ENCODE measurements around the gene ZNF264. TPM values are rescaled to one million over a fixed set of nuclear protein-coding genes. Genes with fewer than 3 reads are reported as not detected.
A peak's percentile ranks its signal among the peaks of the same experiment; 100 is the strongest.

Gene ZNF264
- total RNA-seq (10 to 100 TPM in 4 of 5 donors, 1 to 10 TPM in 1; 8.2 to 53.0 (median 41.0) TPM), polyA plus RNA-seq (10 to 100 TPM in 1 of 3 donors, 1 to 10 TPM in 2; 3.2 to 26.0 (median 4.6) TPM)
- long read RNA-seq, donor 1, full-length matches to known transcripts: 3 of 3 reads
- long read RNA-seq, donor 1, partial matches to known transcripts: 0 of 3 reads
- long read RNA-seq, donor 1, other reads (novel, unspliced or antisense): 0 of 3 reads
- long read RNA-seq, donor 2, full-length matches to known transcripts: 4 of 4 reads
- long read RNA-seq, donor 2, partial matches to known transcripts: 0 of 4 reads
- long read RNA-seq, donor 2, other reads (novel, unspliced or antisense): 0 of 4 reads
- long read RNA-seq, donor 3, partial matches to known transcripts: 0 of 1 reads
- long read RNA-seq, donor 3, other reads (novel, unspliced or antisense): 0 of 1 reads
- long read RNA-seq, donor 4: 0 reads
- long read RNA-seq, donor 5, full-length matches to known transcripts: 1 of 1 reads
- long read RNA-seq, donor 5, partial matches to known transcripts: 0 of 1 reads
- long read RNA-seq, donor 5, other reads (novel, unspliced or antisense): 0 of 1 reads
- long read RNA-seq, donor 6, full-length matches to known transcripts: 5 of 5 reads
- long read RNA-seq, donor 6, partial matches to known transcripts: 0 of 5 reads
- long read RNA-seq, donor 6, other reads (novel, unspliced or antisense): 0 of 5 reads
- long read RNA-seq, donor 7, full-length matches to known transcripts: 4 of 4 reads
- long read RNA-seq, donor 7, partial matches to known transcripts: 0 of 4 reads
- long read RNA-seq, donor 7, other reads (novel, unspliced or antisense): 0 of 4 reads
- long read RNA-seq, donor 8, full-length matches to known transcripts: 3 of 3 reads
- long read RNA-seq, donor 8, partial matches to known transcripts: 0 of 3 reads
- long read RNA-seq, donor 8, other reads (novel, unspliced or antisense): 0 of 3 reads
- long read RNA-seq, donor 9: 0 reads
- long read RNA-seq, donor 10: 0 reads

GRCh38 chr19:57191141-57192076 is at the start of gene ZNF264:
Gene ZNF264 (plus strand): TSS chr19:57191500. CDS start chr19:57191914, 414 bp downstream.
- peaks cover 31 to 35% (median 32%) of the 10 kb centered on the region in 4 donors for H3K36me3 ChIP-seq
- DNase-seq: peak; percentile 92 to 97
- peaks cover 0 to 47% (median 6%) of the 10 kb centered on the region in 4 donors for H3K9me3 ChIP-seq
- H3K27me3 ChIP-seq: peaks cover 0 to 4% (median 0%) of the 10 kb centered on the region in 3 donors
- H3K27ac ChIP-seq: peak within 1 kb of the TSS; percentile 80 to 92 (median 89)
- WGBS, 5 donors: 0 to 3% (median 1%) methylated on average over 40 to 81 of the region's 81 CpGs
- intact Hi-C loops (cut with DNase I; ENCODE audit: low total_unique reads): no loop called here
- TF ChIP-seq POLR2A (IDR thresholded peaks at IDR 0.05) (no peak), POLR2AphosphoS5 (IDR thresholded peaks at IDR 0.05) (peak; percentile 12 to 76 (median 28))
- peak within 1 kb of the TSS; percentile 86 to 99 (median 96) for H3K4me3 ChIP-seq
- H3K4me1 ChIP-seq: peaks cover 22 to 26% (median 23%) of the 10 kb centered on the region in 4 donors

DNA sequence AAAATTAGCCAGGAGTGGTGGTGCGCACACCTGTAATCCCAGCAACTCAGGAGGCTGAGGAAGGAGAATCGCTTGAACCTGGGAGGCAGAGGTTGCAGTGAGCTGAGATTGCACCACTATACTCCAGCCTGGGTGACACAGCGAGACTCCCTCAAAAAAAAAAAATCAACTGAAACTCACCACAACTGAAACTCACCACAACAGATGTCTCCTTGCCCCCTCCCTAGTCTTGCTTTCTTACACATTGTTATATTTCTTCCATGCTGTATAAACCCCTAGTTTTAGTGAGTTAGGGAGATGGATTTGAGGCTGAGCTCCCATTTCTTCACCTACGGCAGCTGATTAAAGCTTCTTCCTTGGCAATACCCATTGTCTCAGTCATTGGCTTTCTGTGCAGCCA is 49.6 kb upstream of the ZNF264 start:
- Histone ChIP-seq H3K4me3 (no peak overlapping the region), H3K36me3 (no peaks in the 10 kb centered on the region), H3K4me1 (no peaks in the 10 kb centered on the region), H3K27me3 (no peaks in the 10 kb centered on the region), H3K9me3 (peaks cover 0 to 67% (median 29%) of the 10 kb centered on the region in 4 donors), H3K27ac (no peak overlapping the region)
- intact Hi-C loops (cut with DNase I; ENCODE audit: low total_unique reads): no loop called here
- no peak for DNase-seq
- TF ChIP-seq POLR2A (IDR thresholded peaks at IDR 0.05) (no peak), EP300 (IDR thresholded peaks at IDR 0.05) (no peak), POLR2AphosphoS5 (IDR thresholded peaks at IDR 0.05) (no peak)
- TF ChIP-seq, protein P1, sequence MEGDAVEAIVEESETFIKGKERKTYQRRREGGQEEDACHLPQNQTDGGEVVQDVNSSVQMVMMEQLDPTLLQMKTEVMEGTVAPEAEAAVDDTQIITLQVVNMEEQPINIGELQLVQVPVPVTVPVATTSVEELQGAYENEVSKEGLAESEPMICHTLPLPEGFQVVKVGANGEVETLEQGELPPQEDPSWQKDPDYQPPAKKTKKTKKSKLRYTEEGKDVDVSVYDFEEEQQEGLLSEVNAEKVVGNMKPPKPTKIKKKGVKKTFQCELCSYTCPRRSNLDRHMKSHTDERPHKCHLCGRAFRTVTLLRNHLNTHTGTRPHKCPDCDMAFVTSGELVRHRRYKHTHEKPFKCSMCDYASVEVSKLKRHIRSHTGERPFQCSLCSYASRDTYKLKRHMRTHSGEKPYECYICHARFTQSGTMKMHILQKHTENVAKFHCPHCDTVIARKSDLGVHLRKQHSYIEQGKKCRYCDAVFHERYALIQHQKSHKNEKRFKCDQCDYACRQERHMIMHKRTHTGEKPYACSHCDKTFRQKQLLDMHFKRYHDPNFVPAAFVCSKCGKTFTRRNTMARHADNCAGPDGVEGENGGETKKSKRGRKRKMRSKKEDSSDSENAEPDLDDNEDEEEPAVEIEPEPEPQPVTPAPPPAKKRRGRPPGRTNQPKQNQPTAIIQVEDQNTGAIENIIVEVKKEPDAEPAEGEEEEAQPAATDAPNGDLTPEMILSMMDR (IDR thresholded peaks at IDR 0.05): no peak
- 89 to 94% (median 92%) methylated on average over 4 of the region's 4 CpGs for WGBS, 5 donors

GRCh38 chr19:57152921-57153320 is 38.4 kb upstream of the ZNF264 start:
- 79 to 87% (median 83%) methylated on average over 5 of the region's 5 CpGs for WGBS, 5 donors
- intact Hi-C loops (cut with DNase I; ENCODE audit: low total_unique reads): no loop called here

More at GRCh38 chr19:57152921-57153320, 38.4 kb upstream of the ZNF264 start:
- H3K9me3 ChIP-seq: peaks cover 0 to 48% (median 21%) of the 10 kb centered on the region in 4 donors
- H3K27ac ChIP-seq: no peak overlapping the region
- no peaks in the 10 kb centered on the region for H3K27me3 ChIP-seq
- no peak overlapping the region for H3K4me3 ChIP-seq
- H3K36me3 ChIP-seq: no peaks in the 10 kb centered on the region
- TF ChIP-seq EP300 (IDR thresholded peaks at IDR 0.05): no peak
- TF ChIP-seq, protein P1 (IDR thresholded peaks at IDR 0.05): no peak
- no peak for TF ChIP-seq POLR2A (IDR thresholded peaks at IDR 0.05)
- no peak for TF ChIP-seq POLR2AphosphoS5 (IDR thresholded peaks at IDR 0.05)
- no peaks in the 10 kb centered on the region for H3K4me1 ChIP-seq
- DNase-seq: no peak

Data from stomach (tissue), 19 donors.